HCT116 (cell line): ENCODE measurements around the gene ANO10. TPM values are rescaled to one million over a fixed set of nuclear protein-coding genes. Genes with fewer than 3 reads are reported as not detected.

ENCODE experiments used
- ATAC-seq: fragments of 200-7000 bp; cut with Tn5 transposase; 2 replicates; pipeline ENCODE4 v1.9.1; 2020; ENCODE audit warnings: mild to moderate bottlenecking, moderate library complexity
- BruUV-seq: library from RNA; stranded (reverse); fragments of 400-500 nt; replicated peaks from 2 replicates; lab custom pipeline; 2021; lab: Mats Ljungman, UMichigan
- CTCF ChIA-PET: fragments of 300-600 bp; sonication (Branson Sonifier 250); formaldehyde crosslinking; loops from one replicate; lab custom pipeline; 2021; ENCODE audit warnings: antibody characterized with exemption; lab: Charles Lee
- POLR2A ChIA-PET: fragments of 300-600, 350-600 bp; sonication (Branson Sonifier 250); formaldehyde crosslinking; loops from one replicate; lab custom pipeline; 2021; ENCODE audit warnings: antibody characterized with exemption; lab: Charles Lee
- RAD21 ChIA-PET, 2 experiments: fragments of 300-600 bp; sonication (Branson Sonifier 250); formaldehyde crosslinking; loops; one replicate each; lab custom pipeline; 2023; ENCODE audit warnings: low total read pairs in 2 of 2; ENCODE audit not compliant: uncharacterized antibody in 2 of 2, unreplicated experiment in 2 of 2, low non-redundant PET in 1 of 2; lab: Charles Lee
- DNase-seq: peaks from one replicate; pipeline ENCODE4 v3.0.0-alpha.2; 2010; ENCODE audit warnings: low read depth, low spot score
- H2AFZ ChIP-seq: fragments of 200-600 bp; shearing (Covaris generic), sonication (generic); 2 replicates; pipeline ENCODE4 v1.6.1; 2017; ENCODE audit warnings: low read depth, mixed run types, mixed read lengths, antibody characterized with exemption, low read length; ENCODE audit not compliant: poor library complexity, severe bottlenecking
- H3K27ac ChIP-seq: 2 replicates; pipeline ENCODE4 v1.5.1; 2012; ENCODE audit warnings: low read depth, low read length
- H3K27me3 ChIP-seq: fragments of 200-600 bp; sonication (generic); 2 replicates; pipeline ENCODE4 v1.6.1; 2016; ENCODE audit warnings: mixed run types, low read length, mixed read lengths; ENCODE audit not compliant: insufficient read depth
- H3K36me3 ChIP-seq, 2 experiments: fragments of 200-500 bp in 1 of 2; fragments of 200-600 bp in 1 of 2; sonication (Bioruptor generic) in 1 of 2; sonication (generic) in 1 of 2; 2 replicates each; pipeline versions ENCODE4 v1.5.1 to v1.6.1; 2014 to 2016; ENCODE audit warnings: low read length in 2 of 2, inconsistent platforms in 1 of 2, mixed read lengths in 1 of 2, mixed run types in 1 of 2; ENCODE audit not compliant: insufficient read depth in 2 of 2, control insufficient read depth in 1 of 2
- H3K4me1 ChIP-seq, 2 experiments: fragments of 200-600 bp in 1 of 2; sonication (generic) in 1 of 2; 2 replicates each; pipeline versions ENCODE4 v1.5.1 to v1.6.1; 2012 to 2017; ENCODE audit warnings: low read length in 2 of 2, inconsistent platforms in 1 of 2, mild to moderate bottlenecking in 1 of 2, mixed read lengths in 1 of 2, mixed run types in 1 of 2, moderate library complexity in 1 of 2; ENCODE audit not compliant: insufficient read depth in 2 of 2, control insufficient read depth in 1 of 2
- H3K4me2 ChIP-seq: fragments of 200-600 bp; sonication (generic); 2 replicates; pipeline ENCODE4 v1.6.1; 2017; ENCODE audit warnings: mixed run types, low read length, mixed read lengths
- H3K4me3 ChIP-seq, 2 experiments: fragments of 200-600 bp in 1 of 2; sonication (generic) in 1 of 2; replicated peaks in 1 of 2; 2 replicates each; pipeline ENCODE4 v1.5.1; 2011 to 2016; ENCODE audit warnings: low read length in 2 of 2, control low read depth in 1 of 2, low read depth in 1 of 2, mild to moderate bottlenecking in 1 of 2, mixed read lengths in 1 of 2, mixed run types in 1 of 2
- H3K79me2 ChIP-seq: fragments of 200-600 bp; sonication (generic); 2 replicates; pipeline ENCODE4 v1.6.1; 2017; ENCODE audit warnings: mild to moderate bottlenecking, mixed run types, low read length, moderate library complexity, mixed read lengths; ENCODE audit not compliant: insufficient read depth
- H3K9ac ChIP-seq: fragments of 200-600 bp; sonication (generic); 2 replicates; pipeline ENCODE4 v1.6.1; 2016; ENCODE audit warnings: low read length, mixed read lengths
- H3K9me2 ChIP-seq: fragments of 200-600 bp; sonication (generic), shearing (Covaris generic); 2 replicates; pipeline ENCODE4 v1.6.1; 2017; ENCODE audit warnings: mixed run types, mild to moderate bottlenecking, moderate library complexity; ENCODE audit not compliant: insufficient read depth
- H3K9me3 ChIP-seq, 2 experiments: fragments of 200-500 bp in 1 of 2; fragments of 200-600 bp in 1 of 2; sonication (Bioruptor generic) in 1 of 2; sonication (generic) in 1 of 2; 2 replicates each; pipeline ENCODE4 v1.6.1; 2014 to 2017; ENCODE audit warnings: low read length in 2 of 2, mixed read lengths in 2 of 2, inconsistent platforms in 1 of 2, low read depth in 1 of 2, mild to moderate bottlenecking in 1 of 2, mixed run types in 1 of 2, moderate library complexity in 1 of 2; ENCODE audit not compliant: control insufficient read depth in 1 of 2, insufficient read depth in 1 of 2
- H4K20me1 ChIP-seq: fragments of 200-600 bp; sonication (generic), shearing (Covaris generic); 2 replicates; pipeline ENCODE4 v1.6.1; 2017; ENCODE audit warnings: mixed run types, mild to moderate bottlenecking, moderate library complexity; ENCODE audit not compliant: insufficient read depth
- CBX3 ChIP-seq: IDR thresholded peaks from 2 replicates; pipeline ENCODE4 v1.6.1; 2012; ENCODE audit warnings: low read depth
- EGR1 ChIP-seq: IDR thresholded peaks from 2 replicates; pipeline ENCODE4 v1.6.1; 2012; ENCODE audit warnings: low read depth
- ELF1 ChIP-seq: IDR thresholded peaks from 2 replicates; pipeline ENCODE4 v1.6.1; 2012; ENCODE audit warnings: low read depth, borderline replicate concordance
- FOSL1 ChIP-seq: IDR thresholded peaks from 2 replicates; pipeline ENCODE4 v1.6.1; 2012; ENCODE audit warnings: low read depth
- JUND ChIP-seq: IDR thresholded peaks from 2 replicates; pipeline ENCODE4 v1.6.1; 2012
- POLR2A ChIP-seq: IDR thresholded peaks from 2 replicates; pipeline ENCODE4 v1.7.0; 2011; ENCODE audit warnings: borderline replicate concordance; ENCODE audit not compliant: insufficient read depth, insufficient read length; ENCODE audit errors: extremely low read depth
- POLR2AphosphoS5 ChIP-seq: IDR thresholded peaks from 2 replicates; pipeline ENCODE4 v1.6.1; 2011; ENCODE audit warnings: mild to moderate bottlenecking, low read depth, low read length, moderate library complexity
- RAD21 ChIP-seq: IDR thresholded peaks from 2 replicates; pipeline ENCODE4 v1.6.1; 2012; ENCODE audit warnings: low read depth, mild to moderate bottlenecking
- SP1 ChIP-seq: IDR thresholded peaks from 2 replicates; pipeline ENCODE4 v1.6.1; 2012; ENCODE audit warnings: low read depth
- SRF ChIP-seq: IDR thresholded peaks from 2 replicates; pipeline ENCODE4 v1.6.1; 2012; ENCODE audit warnings: low read depth
- YY1 ChIP-seq: IDR thresholded peaks from 2 replicates; pipeline ENCODE4 v1.6.1; 2011; ENCODE audit warnings: low read length, low read depth, moderate library complexity, mild to moderate bottlenecking; ENCODE audit not compliant: insufficient replicate concordance; ENCODE audit errors: extremely low read depth
- ZNF274 ChIP-seq: fragments of 200-500 bp; sonication (Bioruptor generic); IDR thresholded peaks from 2 replicates; pipeline ENCODE4 v1.6.1; 2014; ENCODE audit warnings: mild to moderate bottlenecking, low read depth, low read length, inconsistent platforms
- intact Hi-C: fragments of 100-400 bp; cut with micrococcal nuclease; formaldehyde crosslinking; loops from 2 replicates; pipeline ENCODE4 v1.10.0; 2022
- total RNA-seq: library from RNA; stranded (reverse); gene quantifications from one replicate; pipeline ENCODE4 v1.2.1, GENCODE V29; 2021; ENCODE audit not compliant: unreplicated experiment
- TF ChIP-seq, protein P1 (sequence below): IDR thresholded peaks from 2 replicates; pipeline ENCODE4 v1.6.1; 2012
- TF ChIP-seq, protein P2 (sequence below), 3 experiments: fragments of 200-600 bp in 1 of 3; sonication (generic) in 1 of 3; IDR thresholded peaks in 2 of 3; conservative IDR thresholded peaks in 1 of 3; 2 replicates each; pipeline ENCODE4 v1.5.1; 2012 to 2017; ENCODE audit warnings: low read depth in 2 of 3, low read length in 2 of 3, antibody characterized with exemption in 1 of 3, borderline replicate concordance in 1 of 3, control low read depth in 1 of 3, mild to moderate bottlenecking in 1 of 3, mixed read lengths in 1 of 3, mixed run types in 1 of 3, moderate library complexity in 1 of 3; ENCODE audit not compliant: insufficient read depth in 1 of 3
- TF ChIP-seq, protein P3 (sequence below): IDR thresholded peaks from 2 replicates; pipeline ENCODE4 v1.6.1; 2012
- TF ChIP-seq, protein P4 (sequence below): IDR thresholded peaks from 2 replicates; pipeline ENCODE4 v1.6.1; 2011; ENCODE audit warnings: mild to moderate bottlenecking, low read length, moderate library complexity; ENCODE audit not compliant: insufficient replicate concordance; ENCODE audit errors: extremely low read depth
- TF ChIP-seq, protein P5 (sequence below): IDR thresholded peaks from 2 replicates; pipeline ENCODE4 v1.6.1; 2012; ENCODE audit warnings: low read depth

ANO10 gene
- total RNA-seq, 1 experiment from 2014 or later, result 13.3 TPM

DNA sequence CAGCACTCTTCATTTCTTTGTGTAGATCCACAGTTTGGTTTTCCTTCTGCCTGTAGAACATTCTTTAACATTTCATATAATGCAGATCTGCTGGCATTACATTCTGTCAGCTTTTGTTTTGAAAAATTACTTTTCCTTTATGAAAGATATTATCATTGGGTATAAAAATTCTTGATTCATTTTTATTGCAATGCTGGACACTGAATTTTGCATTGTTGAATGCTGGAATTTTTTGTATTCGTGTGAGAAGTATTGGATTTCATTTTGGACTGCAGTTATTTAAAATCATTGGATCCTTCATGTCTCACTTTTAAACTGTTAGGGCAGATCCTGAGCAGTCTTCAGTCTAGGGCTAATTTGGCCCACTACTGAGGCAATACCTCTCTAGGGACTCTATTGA, 268.4 kb downstream of the ANO10 start:
- Histone ChIP-seq H3K4me2 (no peak overlapping the region), H2AFZ (no peak overlapping the region), H3K36me3 (peaks cover 0 to 11% of the 10 kb centered on the region in 2 experiments; a peak in 1 of 4 replicates), H3K9me3 (peaks cover 8 to 14% of the 10 kb centered on the region in 2 experiments; a peak in 3 of 4 replicates), H3K4me1 (no peaks in the 10 kb centered on the region), H3K79me2 (no peaks in the 10 kb centered on the region), H3K27ac (no peak overlapping the region), H3K27me3 (no peaks in the 10 kb centered on the region), H4K20me1 (no peaks in the 10 kb centered on the region), H3K9ac (no peak overlapping the region), H3K9me2 (no peaks in the 10 kb centered on the region), H3K4me3 (no peak overlapping the region)
- ChIA-PET CTCF (no interaction called here), RAD21 (no interaction called here), POLR2A (no interaction called here)
- BruUV-seq, result no TSS peak
- intact Hi-C loops, result no loop called here
- TF ChIP-seq YY1 (no peak), FOSL1 (no peak), JUND (no peak), ELF1 (no peak), CBX3 (no peak), POLR2AphosphoS5 (no peak), SRF (no peak), ZNF274 (no peak), SP1 (no peak), EGR1 (no peak), POLR2A (no peak), RAD21 (no peak)
- TF ChIP-seq, protein P1, sequence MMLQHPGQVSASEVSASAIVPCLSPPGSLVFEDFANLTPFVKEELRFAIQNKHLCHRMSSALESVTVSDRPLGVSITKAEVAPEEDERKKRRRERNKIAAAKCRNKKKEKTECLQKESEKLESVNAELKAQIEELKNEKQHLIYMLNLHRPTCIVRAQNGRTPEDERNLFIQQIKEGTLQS, result no peak
- TF ChIP-seq, protein P2, sequence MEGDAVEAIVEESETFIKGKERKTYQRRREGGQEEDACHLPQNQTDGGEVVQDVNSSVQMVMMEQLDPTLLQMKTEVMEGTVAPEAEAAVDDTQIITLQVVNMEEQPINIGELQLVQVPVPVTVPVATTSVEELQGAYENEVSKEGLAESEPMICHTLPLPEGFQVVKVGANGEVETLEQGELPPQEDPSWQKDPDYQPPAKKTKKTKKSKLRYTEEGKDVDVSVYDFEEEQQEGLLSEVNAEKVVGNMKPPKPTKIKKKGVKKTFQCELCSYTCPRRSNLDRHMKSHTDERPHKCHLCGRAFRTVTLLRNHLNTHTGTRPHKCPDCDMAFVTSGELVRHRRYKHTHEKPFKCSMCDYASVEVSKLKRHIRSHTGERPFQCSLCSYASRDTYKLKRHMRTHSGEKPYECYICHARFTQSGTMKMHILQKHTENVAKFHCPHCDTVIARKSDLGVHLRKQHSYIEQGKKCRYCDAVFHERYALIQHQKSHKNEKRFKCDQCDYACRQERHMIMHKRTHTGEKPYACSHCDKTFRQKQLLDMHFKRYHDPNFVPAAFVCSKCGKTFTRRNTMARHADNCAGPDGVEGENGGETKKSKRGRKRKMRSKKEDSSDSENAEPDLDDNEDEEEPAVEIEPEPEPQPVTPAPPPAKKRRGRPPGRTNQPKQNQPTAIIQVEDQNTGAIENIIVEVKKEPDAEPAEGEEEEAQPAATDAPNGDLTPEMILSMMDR (IDR thresholded peaks at IDR 0.05 in 2 of 3, conservative IDR thresholded peaks at IDR 0.05 in 1 of 3; ENCODE audit: borderline replicate concordance in 1 of 3, insufficient read depth in 1 of 3, low read depth in 2 of 3, low read length in 2 of 3), result no peak
- TF ChIP-seq, protein P3, sequence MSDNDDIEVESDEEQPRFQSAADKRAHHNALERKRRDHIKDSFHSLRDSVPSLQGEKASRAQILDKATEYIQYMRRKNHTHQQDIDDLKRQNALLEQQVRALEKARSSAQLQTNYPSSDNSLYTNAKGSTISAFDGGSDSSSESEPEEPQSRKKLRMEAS, result no peak
- TF ChIP-seq, protein P4, sequence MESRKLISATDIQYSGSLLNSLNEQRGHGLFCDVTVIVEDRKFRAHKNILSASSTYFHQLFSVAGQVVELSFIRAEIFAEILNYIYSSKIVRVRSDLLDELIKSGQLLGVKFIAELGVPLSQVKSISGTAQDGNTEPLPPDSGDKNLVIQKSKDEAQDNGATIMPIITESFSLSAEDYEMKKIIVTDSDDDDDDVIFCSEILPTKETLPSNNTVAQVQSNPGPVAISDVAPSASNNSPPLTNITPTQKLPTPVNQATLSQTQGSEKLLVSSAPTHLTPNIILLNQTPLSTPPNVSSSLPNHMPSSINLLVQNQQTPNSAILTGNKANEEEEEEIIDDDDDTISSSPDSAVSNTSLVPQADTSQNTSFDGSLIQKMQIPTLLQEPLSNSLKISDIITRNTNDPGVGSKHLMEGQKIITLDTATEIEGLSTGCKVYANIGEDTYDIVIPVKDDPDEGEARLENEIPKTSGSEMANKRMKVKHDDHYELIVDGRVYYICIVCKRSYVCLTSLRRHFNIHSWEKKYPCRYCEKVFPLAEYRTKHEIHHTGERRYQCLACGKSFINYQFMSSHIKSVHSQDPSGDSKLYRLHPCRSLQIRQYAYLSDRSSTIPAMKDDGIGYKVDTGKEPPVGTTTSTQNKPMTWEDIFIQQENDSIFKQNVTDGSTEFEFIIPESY, result no peak
- TF ChIP-seq, protein P5, sequence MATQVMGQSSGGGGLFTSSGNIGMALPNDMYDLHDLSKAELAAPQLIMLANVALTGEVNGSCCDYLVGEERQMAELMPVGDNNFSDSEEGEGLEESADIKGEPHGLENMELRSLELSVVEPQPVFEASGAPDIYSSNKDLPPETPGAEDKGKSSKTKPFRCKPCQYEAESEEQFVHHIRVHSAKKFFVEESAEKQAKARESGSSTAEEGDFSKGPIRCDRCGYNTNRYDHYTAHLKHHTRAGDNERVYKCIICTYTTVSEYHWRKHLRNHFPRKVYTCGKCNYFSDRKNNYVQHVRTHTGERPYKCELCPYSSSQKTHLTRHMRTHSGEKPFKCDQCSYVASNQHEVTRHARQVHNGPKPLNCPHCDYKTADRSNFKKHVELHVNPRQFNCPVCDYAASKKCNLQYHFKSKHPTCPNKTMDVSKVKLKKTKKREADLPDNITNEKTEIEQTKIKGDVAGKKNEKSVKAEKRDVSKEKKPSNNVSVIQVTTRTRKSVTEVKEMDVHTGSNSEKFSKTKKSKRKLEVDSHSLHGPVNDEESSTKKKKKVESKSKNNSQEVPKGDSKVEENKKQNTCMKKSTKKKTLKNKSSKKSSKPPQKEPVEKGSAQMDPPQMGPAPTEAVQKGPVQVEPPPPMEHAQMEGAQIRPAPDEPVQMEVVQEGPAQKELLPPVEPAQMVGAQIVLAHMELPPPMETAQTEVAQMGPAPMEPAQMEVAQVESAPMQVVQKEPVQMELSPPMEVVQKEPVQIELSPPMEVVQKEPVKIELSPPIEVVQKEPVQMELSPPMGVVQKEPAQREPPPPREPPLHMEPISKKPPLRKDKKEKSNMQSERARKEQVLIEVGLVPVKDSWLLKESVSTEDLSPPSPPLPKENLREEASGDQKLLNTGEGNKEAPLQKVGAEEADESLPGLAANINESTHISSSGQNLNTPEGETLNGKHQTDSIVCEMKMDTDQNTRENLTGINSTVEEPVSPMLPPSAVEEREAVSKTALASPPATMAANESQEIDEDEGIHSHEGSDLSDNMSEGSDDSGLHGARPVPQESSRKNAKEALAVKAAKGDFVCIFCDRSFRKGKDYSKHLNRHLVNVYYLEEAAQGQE, result no peak
- ATAC-seq (no peak), DNase-seq (no peak)
